ENCODE measurements around the gene SELENOF. TPM values are rescaled to one million over a fixed set of nuclear protein-coding genes. Genes with fewer than 3 reads are reported as not detected.

The SELENOF gene
- total and polyA plus RNA-seq, 2 of the 13 experiments (the other 11 are each of a cell fraction or from before 2014, with no cell fraction given): 133 to 163 TPM

DNA sequence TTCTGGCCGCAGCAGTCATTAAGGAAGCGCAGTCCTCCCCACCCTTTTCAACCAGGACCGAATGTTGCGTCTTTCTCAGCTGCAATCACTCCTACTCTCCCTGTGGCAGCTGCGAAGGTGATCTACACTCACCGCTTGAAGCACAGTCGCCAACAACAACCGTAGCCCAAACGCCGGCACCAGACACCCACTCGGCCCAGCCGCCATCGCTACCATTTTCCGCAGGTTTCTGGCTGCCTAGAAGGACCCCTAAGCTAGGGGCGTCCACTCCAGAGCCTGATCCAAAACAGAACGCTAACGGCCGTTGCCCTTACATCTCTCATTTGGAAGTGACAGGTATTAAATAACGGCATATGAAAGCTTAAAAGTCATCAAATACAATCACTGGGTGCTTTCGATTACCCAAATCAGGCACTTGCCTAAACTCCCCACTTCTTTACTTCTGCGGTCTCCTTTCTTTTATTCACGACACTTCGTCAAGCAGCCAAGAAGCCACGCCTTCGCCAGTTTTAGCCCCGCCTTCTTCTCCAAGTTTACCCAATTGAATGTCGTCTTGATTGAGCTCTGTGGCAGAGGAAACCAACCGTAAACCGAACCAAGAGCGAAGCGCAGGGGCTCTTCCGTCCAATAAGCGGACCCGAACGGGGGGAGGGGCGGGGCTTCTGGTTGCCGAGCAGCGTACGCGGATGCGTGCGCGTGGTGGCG is at the start of gene SELENOF (continued):
- TF ChIP-seq, protein P1, sequence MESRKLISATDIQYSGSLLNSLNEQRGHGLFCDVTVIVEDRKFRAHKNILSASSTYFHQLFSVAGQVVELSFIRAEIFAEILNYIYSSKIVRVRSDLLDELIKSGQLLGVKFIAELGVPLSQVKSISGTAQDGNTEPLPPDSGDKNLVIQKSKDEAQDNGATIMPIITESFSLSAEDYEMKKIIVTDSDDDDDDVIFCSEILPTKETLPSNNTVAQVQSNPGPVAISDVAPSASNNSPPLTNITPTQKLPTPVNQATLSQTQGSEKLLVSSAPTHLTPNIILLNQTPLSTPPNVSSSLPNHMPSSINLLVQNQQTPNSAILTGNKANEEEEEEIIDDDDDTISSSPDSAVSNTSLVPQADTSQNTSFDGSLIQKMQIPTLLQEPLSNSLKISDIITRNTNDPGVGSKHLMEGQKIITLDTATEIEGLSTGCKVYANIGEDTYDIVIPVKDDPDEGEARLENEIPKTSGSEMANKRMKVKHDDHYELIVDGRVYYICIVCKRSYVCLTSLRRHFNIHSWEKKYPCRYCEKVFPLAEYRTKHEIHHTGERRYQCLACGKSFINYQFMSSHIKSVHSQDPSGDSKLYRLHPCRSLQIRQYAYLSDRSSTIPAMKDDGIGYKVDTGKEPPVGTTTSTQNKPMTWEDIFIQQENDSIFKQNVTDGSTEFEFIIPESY (CRISPR knock-in tag; IDR thresholded peaks at IDR 0.05): no peak
- TF ChIP-seq ZNF496 (CRISPR knock-in tag; IDR thresholded peaks at IDR 0.05; ENCODE audit: insufficient replicate concordance): no peak
- TF ChIP-seq, protein P2, sequence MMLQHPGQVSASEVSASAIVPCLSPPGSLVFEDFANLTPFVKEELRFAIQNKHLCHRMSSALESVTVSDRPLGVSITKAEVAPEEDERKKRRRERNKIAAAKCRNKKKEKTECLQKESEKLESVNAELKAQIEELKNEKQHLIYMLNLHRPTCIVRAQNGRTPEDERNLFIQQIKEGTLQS (CRISPR knock-in tag; IDR thresholded peaks at IDR 0.05): no peak
- TF ChIP-seq, protein P3, sequence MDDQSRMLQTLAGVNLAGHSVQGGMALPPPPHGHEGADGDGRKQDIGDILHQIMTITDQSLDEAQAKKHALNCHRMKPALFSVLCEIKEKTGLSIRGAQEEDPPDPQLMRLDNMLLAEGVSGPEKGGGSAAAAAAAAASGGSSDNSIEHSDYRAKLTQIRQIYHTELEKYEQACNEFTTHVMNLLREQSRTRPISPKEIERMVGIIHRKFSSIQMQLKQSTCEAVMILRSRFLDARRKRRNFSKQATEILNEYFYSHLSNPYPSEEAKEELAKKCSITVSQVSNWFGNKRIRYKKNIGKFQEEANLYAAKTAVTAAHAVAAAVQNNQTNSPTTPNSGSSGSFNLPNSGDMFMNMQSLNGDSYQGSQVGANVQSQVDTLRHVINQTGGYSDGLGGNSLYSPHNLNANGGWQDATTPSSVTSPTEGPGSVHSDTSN (CRISPR knock-in tag; IDR thresholded peaks at IDR 0.05; ENCODE audit: borderline replicate concordance): no peak
- TF ChIP-seq GATA4 (IDR thresholded peaks at IDR 0.05; ENCODE audit: borderline replicate concordance, low read depth): no peak
- TF ChIP-seq, protein P4, sequence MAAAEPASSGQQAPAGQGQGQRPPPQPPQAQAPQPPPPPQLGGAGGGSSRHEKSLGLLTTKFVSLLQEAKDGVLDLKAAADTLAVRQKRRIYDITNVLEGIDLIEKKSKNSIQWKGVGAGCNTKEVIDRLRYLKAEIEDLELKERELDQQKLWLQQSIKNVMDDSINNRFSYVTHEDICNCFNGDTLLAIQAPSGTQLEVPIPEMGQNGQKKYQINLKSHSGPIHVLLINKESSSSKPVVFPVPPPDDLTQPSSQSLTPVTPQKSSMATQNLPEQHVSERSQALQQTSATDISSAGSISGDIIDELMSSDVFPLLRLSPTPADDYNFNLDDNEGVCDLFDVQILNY (CRISPR knock-in tag; conservative IDR thresholded peaks at IDR 0.05): no peak
- TF ChIP-seq, protein P5, sequence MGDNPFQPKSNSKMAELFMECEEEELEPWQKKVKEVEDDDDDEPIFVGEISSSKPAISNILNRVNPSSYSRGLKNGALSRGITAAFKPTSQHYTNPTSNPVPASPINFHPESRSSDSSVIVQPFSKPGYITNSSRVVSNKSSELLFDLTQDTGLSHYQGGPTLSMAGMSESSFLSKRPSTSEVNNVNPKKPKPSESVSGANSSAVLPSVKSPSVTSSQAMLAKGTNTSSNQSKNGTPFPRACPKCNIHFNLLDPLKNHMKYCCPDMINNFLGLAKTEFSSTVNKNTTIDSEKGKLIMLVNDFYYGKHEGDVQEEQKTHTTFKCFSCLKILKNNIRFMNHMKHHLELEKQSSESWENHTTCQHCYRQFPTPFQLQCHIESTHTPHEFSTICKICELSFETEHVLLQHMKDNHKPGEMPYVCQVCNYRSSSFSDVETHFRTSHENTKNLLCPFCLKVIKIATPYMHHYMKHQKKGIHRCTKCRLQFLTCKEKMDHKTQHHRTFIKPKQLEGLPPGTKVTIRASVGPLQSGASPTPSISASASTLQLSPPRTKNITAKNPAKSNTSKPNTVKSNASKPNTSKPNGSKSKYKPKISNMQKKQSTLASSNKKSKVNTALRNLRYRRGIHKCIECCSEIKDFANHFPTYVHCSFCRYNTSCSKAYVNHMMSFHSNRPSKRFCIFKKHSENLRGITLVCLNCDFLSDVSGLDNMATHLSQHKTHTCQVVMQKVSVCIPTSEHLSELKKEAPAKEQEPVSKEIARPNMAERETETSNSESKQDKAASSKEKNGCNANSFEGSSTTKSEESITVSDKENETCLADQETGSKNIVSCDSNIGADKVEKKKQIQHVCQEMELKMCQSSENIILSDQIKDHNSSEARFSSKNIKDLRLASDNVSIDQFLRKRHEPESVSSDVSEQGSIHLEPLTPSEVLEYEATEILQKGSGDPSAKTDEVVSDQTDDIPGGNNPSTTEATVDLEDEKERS (CRISPR knock-in tag; IDR thresholded peaks at IDR 0.05): no peak
- TF ChIP-seq SMAD9 (CRISPR knock-in tag; IDR thresholded peaks at IDR 0.05): no peak
- TF ChIP-seq HNF4G (IDR thresholded peaks at IDR 0.05; ENCODE audit: borderline replicate concordance, low read depth, low read length): no peak
- no peak for TF ChIP-seq HNF4G (CRISPR knock-in tag; IDR thresholded peaks at IDR 0.05; ENCODE audit: borderline replicate concordance, low read depth)
- no peak for TF ChIP-seq ZNF232 (CRISPR knock-in tag; IDR thresholded peaks at IDR 0.05; ENCODE audit: borderline replicate concordance)
- TF ChIP-seq, protein P6, sequence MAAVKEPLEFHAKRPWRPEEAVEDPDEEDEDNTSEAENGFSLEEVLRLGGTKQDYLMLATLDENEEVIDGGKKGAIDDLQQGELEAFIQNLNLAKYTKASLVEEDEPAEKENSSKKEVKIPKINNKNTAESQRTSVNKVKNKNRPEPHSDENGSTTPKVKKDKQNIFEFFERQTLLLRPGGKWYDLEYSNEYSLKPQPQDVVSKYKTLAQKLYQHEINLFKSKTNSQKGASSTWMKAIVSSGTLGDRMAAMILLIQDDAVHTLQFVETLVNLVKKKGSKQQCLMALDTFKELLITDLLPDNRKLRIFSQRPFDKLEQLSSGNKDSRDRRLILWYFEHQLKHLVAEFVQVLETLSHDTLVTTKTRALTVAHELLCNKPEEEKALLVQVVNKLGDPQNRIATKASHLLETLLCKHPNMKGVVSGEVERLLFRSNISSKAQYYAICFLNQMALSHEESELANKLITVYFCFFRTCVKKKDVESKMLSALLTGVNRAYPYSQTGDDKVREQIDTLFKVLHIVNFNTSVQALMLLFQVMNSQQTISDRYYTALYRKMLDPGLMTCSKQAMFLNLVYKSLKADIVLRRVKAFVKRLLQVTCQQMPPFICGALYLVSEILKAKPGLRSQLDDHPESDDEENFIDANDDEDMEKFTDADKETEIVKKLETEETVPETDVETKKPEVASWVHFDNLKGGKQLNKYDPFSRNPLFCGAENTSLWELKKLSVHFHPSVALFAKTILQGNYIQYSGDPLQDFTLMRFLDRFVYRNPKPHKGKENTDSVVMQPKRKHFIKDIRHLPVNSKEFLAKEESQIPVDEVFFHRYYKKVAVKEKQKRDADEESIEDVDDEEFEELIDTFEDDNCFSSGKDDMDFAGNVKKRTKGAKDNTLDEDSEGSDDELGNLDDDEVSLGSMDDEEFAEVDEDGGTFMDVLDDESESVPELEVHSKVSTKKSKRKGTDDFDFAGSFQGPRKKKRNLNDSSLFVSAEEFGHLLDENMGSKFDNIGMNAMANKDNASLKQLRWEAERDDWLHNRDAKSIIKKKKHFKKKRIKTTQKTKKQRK (IDR thresholded peaks at IDR 0.05; ENCODE audit: low read length): no peak
- peak; percentile 75 for TF ChIP-seq ZNF263 (CRISPR knock-in tag; IDR thresholded peaks at IDR 0.05)
- no peak for TF ChIP-seq ZNF616 (CRISPR knock-in tag; IDR thresholded peaks at IDR 0.05; ENCODE audit: low read depth)
- TF ChIP-seq ZNF652 (CRISPR knock-in tag; IDR thresholded peaks at IDR 0.05; ENCODE audit: borderline replicate concordance, low read depth): no peak
- TF ChIP-seq ZNF761 (CRISPR knock-in tag; conservative IDR thresholded peaks at IDR 0.05): no peak
- no peak for TF ChIP-seq SMAD3 (CRISPR knock-in tag; IDR thresholded peaks at IDR 0.05)
- no peak for TF ChIP-seq PHF5A (CRISPR knock-in tag; IDR thresholded peaks at IDR 0.05; ENCODE audit: low read depth, unreplicated experiment)
